NAMALWA (cell line): ENCODE results near the gene ABRAXAS1.

Experiments used
- DNase-seq: peaks from one replicate; pipeline ENCODE4 v3.0.0-alpha.2; 2015; ENCODE audit warnings: low spot score

Gene ABRAXAS1

GRCh38 chr4:83449009-83449408 is 35.9 kb downstream of the ABRAXAS1 start:
- DNase-seq = no peak

GRCh38 chr4:83440899-83441298 is 44.0 kb downstream of the ABRAXAS1 start:
- peak; percentile 33 for DNase-seq

GRCh38 chr4:83440148-83440814 is 44.6 kb downstream of the ABRAXAS1 start:
- DNase-seq = peak; percentile 43

GRCh38 chr4:83438719-83439118 is 46.2 kb downstream of the ABRAXAS1 start:
- no peak for DNase-seq

DNA sequence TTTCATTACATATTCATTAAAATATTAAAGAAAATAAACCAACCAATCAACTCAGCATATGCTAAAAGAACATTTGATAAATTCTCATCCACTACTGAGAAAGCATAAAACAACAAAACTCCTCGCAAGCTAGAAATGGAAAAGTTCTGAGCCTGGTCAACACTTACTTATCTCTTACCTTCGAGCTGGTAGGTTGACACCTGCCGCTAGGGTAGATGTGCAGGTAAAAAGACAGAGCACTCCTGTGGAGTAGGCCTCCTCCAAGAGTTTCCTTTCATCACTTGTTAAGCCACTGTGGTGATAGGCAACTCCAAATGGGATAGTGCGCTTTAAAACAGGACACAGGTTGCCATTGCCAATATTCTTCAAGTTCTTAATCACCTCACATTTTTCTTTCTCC is 48.2 kb downstream of the ABRAXAS1 start:
- DNase-seq = no peak

DNA sequence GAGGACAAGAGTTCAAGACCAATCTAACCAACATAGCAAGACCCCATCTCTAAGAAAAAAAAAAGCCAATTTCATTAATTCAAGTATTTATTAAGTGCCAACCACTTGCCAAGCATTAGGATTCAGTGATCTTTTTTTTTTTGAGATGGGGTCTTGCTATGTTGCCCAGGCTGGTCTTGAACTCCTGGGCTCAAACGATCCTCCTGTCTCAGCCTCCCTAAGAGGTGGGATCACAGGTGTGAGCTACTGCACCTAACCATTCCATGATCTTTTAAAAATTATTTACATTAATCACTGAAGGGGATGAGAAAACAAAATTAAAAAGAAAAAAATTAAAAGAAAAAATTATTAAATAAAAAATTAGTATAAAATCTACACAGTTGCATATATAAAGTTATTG is 53.7 kb downstream of the ABRAXAS1 start:
- DNase-seq = no peak

GRCh38 chr4:83418211-83418610 is 66.7 kb downstream of the ABRAXAS1 start:
- no peak for DNase-seq

- no peak for DNase-seq
These were observed 67.3 kb downstream of the ABRAXAS1 start for GRCh38 chr4:83417566-83417965.

DNA sequence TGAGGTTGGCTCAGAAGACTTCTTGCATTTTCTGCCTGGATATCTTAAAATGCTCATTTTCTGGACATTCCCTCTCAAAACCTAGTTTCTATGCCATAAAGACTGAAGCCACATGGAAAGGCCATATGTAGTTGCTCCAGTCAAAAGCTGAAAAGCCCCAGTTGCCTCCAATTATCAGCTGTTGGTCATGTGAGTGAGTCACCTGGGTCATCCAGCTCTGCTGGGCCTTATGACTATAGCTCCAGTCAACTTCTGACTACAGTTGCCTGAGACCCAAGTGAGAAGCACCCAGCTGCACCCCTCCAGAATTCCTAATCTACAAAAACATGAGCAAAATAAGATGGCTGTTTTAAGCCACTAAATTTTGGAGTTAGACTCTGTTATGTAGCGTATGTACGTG is 71.2 kb downstream of the ABRAXAS1 start:
- no peak for DNase-seq
